GM18519 (cell line): ENCODE measurements around the gene SCRN2.

Source experiments
- ATAC-seq: cut with Tn5 transposase; IDR thresholded peaks from one replicate; pipeline ENCODE4 v1.9.1; 2021; ENCODE audit warnings: mild to moderate bottlenecking, moderate library complexity; ENCODE audit not compliant: unreplicated experiment, low FRiP score

The SCRN2 gene

GRCh38 chr17:47872019-47872650, 31.1 kb upstream of the SCRN2 start:
- ATAC-seq, result no peak

GRCh38 chr17:47871048-47871447, 30.0 kb upstream of the SCRN2 start:
- ATAC-seq, result no peak

GRCh38 chr17:47870056-47870455, 29.0 kb upstream of the SCRN2 start:
- ATAC-seq, result no peak

- ATAC-seq, result no peak
Observed at GRCh38 chr17:47869114-47869513, 28.0 kb upstream of the SCRN2 start.

DNA sequence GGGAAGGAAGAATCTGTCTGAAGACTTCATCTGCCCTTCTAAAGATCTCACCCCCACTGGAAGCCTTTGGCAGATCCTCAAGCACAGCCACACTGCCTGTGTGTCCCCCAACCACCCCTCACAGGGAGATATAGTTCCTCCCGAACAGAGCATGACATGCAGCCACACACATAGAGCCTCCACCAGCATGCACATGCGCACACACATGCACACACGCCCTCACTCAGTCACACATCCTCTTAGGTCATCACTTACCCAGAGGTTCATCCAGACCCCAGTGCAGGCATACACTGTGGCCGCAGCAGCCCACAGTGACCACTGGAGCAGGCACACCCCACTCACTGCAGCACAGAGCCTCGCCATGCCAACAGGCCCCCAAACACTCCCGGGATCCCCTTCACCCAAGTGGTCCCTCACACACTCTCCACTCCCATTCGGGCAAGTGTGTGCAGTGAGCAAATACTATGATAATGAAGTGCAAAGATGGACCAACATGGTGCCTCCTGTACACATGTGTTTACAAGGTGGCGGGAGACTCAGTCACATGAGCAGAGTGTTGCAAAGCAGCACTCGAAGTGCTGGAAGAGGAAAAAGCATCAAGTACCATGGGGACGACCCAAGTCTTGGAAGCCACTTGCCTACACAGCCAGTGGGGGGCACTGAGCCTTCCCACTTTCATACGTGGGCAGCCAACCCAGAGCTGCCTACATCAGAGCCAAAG, 26.9 kb upstream of the SCRN2 start:
- ATAC-seq, result no peak

DNA sequence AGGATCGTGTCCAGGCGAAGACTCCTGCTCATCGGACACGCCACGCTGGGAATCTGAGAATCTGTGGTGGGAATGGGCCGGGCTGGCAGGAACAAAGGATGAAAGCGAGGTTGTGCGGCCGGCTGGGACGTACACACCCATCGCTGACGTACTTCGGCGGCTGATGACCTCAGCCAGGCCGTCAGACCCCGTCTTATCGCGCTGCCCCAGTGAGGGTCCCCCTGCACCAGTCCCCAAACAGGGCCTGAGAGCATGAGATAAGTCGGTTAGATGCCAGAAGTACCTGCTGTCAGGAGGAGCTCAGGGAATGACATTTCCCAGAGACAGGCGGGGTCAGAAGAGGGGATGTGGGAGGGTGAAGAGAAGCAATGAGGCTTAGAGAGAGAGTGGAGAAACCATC, 25.9 kb upstream of the SCRN2 start:
- ATAC-seq, result no peak

DNA sequence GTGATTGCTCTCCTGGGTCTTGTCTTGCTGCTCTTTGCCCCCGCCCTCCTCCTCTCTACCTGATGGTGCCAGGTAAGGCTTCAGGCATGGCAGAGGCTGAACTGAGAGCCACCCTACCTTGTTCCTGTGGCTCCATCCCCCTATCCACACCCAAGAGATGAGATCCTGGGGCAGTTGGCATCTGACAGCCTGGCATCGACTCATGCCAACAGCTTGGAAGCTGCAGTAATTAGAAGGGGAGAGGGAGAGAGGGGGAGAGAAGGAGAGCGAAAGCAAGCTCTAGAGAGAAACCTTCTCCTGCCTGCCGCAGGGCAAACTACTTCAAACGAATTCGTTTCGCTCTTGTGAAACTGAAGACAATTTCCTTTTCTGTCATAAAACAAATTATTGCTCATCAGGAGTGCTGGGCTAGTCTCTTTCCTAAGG, 23.7 kb upstream of the SCRN2 start:
- no peak for ATAC-seq

- ATAC-seq, result no peak
Observed at GRCh38 chr17:47862621-47863440, 21.8 kb upstream of the SCRN2 start.

GRCh38 chr17:47860386-47860785, 19.3 kb upstream of the SCRN2 start:
- no peak for ATAC-seq

GRCh38 chr17:47857551-47858455, 16.7 kb upstream of the SCRN2 start:
- no peak for ATAC-seq

- no peak for ATAC-seq
Observed at GRCh38 chr17:47856830-47857229, 15.8 kb upstream of the SCRN2 start.

DNA sequence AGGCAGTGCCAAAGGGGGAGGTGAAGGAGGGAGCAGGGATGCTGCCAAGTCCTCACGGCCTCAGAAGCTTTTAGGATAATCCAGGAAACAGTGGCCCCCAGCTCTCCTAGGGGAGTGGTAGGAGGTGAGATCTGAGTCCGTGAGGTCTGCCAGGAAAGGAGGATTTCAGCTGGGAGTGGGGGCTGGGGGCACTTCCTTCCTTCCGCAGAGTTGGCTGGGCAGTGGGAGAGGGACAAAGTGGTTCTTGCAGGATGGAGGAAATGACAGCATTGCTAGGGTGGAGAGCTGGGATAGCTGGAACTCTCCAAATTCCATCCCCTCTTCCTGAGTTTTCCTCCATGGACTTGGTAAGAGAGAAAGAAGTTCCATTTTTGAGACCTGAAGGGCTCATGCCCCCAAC, 14.7 kb upstream of the SCRN2 start:
- ATAC-seq, result no peak

GRCh38 chr17:47853616-47854015, 12.5 kb upstream of the SCRN2 start:
- no peak for ATAC-seq

DNA sequence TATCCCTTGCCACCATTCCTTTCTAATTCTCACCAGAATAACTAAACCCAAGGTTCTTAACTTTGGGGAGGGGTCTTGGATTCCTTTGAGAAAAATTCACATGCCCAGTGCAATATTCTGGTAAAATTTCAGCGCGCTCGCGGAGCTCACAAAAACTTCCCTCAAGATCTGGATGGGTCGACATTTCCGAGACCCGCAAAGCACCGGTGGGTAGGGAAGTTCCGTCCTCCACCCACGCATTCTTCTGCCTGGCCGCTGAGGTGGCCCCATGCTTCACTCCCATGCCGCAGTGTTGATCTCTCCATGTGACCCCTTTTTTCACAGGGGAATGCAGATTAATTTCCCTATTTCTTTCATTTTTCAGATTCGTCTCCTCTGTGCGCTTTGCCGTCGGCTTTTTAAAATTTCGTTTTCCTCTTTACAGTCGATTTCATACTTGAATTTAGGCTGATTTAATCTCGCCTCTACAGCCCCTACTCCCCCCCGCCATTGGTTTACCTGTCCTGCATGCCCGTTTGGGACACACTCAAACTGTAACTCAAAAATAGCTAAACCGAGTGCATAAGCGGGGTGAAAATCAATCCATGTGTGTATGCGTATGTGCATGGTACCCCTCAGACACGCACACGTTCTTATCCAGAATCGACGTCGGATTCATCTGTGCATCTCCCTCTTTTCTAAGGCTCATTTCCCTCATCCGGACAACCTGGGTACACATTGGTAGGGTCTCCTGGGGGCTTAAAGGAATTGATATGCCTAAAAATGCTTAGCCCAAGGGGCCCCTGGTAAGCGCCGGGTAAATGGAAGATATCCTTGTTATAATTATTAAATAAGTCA, 11.3 kb upstream of the SCRN2 start:
- no peak for ATAC-seq

DNA sequence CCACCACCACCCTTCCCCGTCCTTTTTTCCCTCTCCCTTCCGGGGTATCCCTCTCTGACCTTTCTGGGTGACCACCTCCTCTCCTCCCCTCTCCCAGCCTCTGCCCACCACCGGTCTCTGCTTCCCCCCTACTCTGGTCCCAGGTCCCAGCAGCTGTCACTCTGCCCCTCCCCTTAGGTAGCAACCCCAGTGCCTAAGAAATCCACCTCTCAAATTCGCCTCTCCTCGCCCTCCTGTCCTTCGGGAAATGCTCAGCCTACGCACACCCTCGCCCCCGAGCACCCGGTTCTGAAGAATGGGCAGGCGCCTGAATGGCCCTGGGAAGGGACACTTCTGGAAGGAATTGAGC, 10.7 kb upstream of the SCRN2 start:
- ATAC-seq, result no peak

- no peak for ATAC-seq
Observed at GRCh38 chr17:47850692-47851573, 9.9 kb upstream of the SCRN2 start, which contains the start of gene SP6. TSS of gene SP6 (minus strand) at chr17:47851163. CDS start at chr17:47848429, 2,734 bp downstream.

- ATAC-seq, result no peak
Observed at GRCh38 chr17:47850373-47850691, 9.3 kb upstream of the SCRN2 start.

DNA sequence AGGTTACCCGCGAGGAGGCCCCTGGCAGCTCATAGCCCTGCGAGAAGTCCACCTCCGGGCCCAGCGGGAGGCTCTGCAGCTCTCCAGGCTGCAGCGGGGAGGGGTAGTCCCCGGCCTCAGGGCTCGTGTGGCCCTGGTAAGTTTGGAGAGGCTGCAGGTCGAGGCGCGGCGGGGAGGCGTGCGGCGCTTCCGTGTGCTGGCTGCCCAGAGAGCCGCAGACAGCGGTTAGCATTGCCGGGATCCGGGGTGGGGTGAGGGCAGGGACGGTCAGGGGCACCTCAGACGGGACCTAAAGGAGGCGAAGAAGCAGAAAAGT, 7.1 kb upstream of the SCRN2 start:
- no peak for ATAC-seq
